GM19455 (cell line): Measurements from ENCODE around the gene PLA2G2C.

Source experiments
- ATAC-seq: cut with Tn5 transposase; IDR thresholded peaks from one replicate; pipeline ENCODE4 v1.9.1; 2021; ENCODE audit not compliant: unreplicated experiment

The PLA2G2C gene

GRCh38 chr1:20184997-20185833 lies 1.1 kb downstream of the PLA2G2C start:
- ATAC-seq, result no peak

DNA sequence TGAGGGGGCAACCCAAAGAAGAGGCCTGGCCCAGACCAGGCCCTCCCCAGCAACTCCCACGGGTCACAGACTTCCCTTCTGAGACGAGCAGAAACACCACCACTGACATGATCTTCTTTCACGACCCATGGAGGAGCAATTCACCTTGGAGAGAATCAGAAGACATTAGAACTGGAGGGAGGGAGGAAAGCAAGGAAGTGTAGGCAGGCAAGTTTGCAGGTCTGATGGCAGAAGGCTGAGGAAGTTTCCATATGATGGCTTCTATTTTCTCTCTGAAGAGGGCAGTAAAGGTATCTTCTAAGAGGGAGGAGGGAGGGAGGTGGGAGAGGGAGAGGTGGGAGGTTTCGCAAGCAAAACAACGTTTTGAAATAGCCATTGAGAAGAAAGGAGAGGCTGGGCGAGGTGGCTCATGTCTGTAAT lies 1.8 kb downstream of the PLA2G2C start:
- no peak for ATAC-seq

DNA sequence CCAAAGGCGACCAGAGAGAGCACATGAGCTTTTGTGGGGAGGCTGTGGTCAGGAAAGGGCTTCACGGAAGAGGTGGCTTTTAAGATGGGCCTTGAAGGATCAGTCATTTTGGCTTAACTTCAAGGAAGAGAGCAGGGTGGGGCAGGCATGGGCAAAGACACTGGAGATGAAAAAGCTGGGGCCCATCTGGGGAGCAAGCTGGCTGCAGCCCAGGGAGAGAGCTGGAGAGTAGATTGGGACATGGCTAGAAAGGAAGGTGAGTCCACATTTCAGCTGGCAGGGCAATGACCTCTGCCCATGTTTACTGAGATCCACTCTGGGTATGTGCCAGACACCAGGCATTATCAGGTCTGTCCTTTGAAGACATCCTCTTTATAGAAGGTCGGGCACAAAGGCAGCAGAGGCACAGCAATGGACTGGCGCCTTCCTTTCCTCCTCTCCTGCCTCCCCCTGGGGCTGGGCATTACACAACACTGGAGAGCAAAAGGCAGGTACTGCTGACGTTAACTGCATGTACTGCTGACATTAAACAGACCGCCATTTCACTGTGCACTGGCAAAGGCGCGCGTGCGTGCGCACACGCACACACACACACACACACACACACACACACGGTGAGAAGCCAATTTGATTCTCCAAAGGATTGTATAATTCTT lies 2.6 kb downstream of the PLA2G2C start:
- ATAC-seq, result no peak

GRCh38 chr1:20183035-20183434 lies 3.3 kb downstream of the PLA2G2C start:
- no peak for ATAC-seq

- no peak for ATAC-seq
These were observed 3.9 kb downstream of the PLA2G2C start for GRCh38 chr1:20182415-20182814.

DNA sequence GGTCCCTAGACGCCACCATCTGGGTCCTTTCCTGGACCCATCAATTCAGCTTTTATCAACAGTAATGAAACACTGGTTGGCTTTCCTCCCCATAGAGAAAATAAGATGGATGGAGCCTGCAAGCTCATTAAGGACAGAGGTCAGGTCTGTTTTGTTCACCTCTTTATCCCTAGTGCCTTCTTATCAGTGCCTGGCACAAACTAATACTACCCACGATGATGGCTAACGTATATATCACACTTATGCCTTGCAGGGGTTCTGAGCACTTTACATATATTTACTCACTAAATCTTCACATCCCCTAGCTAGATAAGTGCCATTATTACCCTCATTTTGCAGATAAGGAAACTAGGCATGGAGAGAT lies 5.5 kb downstream of the PLA2G2C start:
- no peak for ATAC-seq

- no peak for ATAC-seq
These were observed 6.0 kb downstream of the PLA2G2C start for GRCh38 chr1:20180129-20180843.

- no peak for ATAC-seq
These were observed 6.8 kb downstream of the PLA2G2C start for GRCh38 chr1:20179371-20180128.

GRCh38 chr1:20178634-20179370 lies 7.5 kb downstream of the PLA2G2C start:
- no peak for ATAC-seq

GRCh38 chr1:20174937-20175666 lies 11.2 kb downstream of the PLA2G2C start:
- no peak for ATAC-seq

- ATAC-seq, result no peak
These were observed 14.2 kb downstream of the PLA2G2C start for GRCh38 chr1:20172033-20172590.

DNA sequence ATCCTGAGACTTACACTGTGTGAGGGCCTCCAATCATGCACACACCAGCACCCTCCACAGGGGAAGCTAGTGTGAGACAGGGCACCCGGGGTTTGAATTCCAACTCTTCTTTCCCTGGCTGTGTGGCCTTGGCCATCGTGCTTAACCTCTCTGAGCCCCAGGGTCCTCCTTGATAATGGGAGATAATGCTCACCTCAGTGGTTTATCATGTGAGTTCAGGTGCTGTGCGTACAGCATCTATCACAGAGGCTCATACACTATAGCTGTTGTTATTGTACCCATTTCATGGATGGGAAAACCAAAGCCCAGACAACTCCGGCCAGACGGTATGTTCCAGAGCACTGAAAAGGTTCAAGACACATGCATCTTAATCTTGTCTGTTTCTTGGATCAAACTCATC lies 16.4 kb downstream of the PLA2G2C start:
- ATAC-seq, result no peak

DNA sequence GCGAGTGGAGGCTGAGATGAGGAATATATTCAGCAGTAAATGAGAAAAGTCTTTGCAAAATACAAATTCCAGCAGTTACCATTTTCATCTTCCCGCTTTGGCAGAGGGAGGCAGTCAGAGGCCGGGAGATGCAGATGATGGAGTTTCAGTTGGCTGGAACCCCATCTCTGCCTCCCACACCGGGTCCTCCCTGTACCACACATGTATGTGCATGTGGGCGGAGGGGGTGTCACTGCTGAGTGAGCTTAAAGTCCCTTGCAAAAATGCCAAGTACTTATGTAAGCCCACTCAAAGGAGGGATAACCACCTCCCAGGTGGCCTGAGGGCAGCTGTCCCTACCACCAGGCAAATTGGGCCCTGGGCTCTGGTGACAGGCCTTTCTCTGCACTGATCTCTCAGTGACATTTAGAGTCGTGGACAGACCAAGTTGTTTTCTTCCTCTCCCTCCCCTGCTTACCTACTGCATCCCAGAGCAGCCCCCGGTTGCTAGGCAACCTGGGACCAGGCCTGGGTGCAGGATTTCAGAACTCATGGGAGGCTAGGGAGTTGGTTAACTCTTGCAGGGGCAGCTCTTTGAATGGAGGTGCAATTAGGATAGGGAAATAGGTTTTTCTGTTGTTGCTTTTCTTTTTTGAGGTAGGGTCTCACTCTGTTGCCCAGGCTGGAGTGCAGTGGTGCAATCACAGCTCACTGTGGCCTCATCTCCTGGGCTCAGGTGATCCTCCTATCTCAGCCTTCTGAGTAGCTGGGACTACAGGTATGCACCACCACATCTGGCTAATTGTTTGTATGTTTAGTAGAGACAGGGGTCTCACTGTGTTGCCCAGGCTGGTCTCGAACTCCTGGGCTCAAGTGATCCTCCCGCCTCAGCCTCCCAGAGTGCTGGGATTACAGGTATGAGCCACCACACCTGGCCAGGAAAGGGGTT lies 17.5 kb downstream of the PLA2G2C start:
- ATAC-seq, result no peak

DNA sequence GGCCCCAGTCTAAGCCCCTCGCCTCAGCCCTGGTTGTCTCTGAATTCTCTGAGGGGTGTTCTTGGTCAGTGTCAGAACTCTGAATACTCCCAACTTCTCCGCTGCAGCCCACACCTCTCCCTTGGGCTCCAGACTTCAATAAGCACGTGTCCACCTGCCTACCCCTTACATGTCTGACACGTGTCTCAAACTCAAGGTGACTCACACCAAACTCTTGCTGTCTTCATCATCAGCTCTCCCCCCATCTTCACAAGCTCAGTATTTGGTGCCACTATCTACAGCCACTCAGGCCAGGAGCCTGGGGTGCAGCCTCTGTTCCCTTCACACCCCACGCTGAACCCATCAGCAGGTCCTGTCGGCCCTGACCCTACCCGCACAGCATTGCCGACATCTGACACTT lies 19.2 kb downstream of the PLA2G2C start:
- no peak for ATAC-seq

- no peak for ATAC-seq
These were observed 20.3 kb downstream of the PLA2G2C start for GRCh38 chr1:20166051-20166450.

DNA sequence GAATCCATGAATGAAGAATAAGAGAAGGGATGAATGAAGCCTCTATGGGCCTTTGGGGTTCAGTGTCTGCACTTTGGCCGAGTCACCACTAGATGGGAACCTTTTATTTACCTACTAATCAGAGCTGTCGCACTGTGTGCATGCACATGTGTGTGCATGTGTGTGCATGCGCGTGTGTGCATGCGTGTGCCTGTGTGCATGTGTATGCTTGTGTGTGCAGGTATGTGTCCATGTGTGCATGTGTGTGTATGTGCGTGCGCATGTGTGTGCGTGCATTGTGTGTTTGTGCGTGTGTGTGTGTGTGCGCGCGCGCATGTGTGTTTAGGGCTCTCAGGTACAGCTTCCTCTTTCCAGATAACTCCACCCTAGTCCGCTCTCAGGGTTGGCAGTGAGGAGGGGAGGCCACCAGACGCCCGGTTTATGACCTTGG lies 20.8 kb downstream of the PLA2G2C start:
- ATAC-seq, result no peak

- no peak for ATAC-seq
These were observed 21.6 kb downstream of the PLA2G2C start for GRCh38 chr1:20164694-20165202.

DNA sequence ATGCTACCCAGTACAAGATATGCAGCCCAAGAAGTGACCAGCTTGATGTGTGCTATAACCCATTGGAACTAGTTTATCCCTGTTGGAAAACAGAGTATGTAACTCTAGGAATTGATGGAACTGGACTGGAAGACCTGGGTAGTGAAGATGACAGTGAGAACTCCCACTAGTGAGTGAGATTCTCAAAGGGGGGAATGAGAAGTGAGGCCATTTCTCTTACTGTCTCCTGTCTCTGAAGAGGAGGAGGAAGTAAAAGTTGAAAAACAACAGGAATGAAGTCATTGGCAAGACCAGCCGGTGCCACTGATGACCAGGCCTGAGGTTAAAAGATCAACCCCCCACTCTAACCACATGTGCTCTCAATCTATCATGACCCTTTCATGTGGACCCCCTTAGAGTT lies 26.3 kb downstream of the PLA2G2C start:
- ATAC-seq, result no peak
